ENCODE data around the gene ACADS. TPM values are rescaled to one million over a fixed set of nuclear protein-coding genes. Genes with fewer than 3 reads are reported as not detected.

The ACADS gene
- total and polyA plus RNA-seq, 2 of the 8 experiments (the other 6 are each of a cell fraction or from before 2014, with no cell fraction given) = 4.9 to 7.5 TPM

GRCh38 chr12:120712610-120713009 lies 13.0 kb upstream of the ACADS start:
- H4K8ac ChIP-seq (ENCODE audit: extremely low read depth, insufficient read depth, low read length) = no peak overlapping the region
- 89% methylated on average over 6 of the region's 6 CpGs; no CpG with 5 or more reads in 1 of the 2 experiments for WGBS, 2 experiments (ENCODE audit: extremely low coverage in 1 of 2, insufficient coverage in 1 of 2, insufficient read length in 1 of 2, insufficient replicate concordance in 2 of 2, low coverage in 1 of 2, low lambda C conversion rate in 2 of 2, missing lambda C conversion rate in 1 of 2)
- H3K27ac ChIP-seq (ENCODE audit: low read depth, low read length) = no peak overlapping the region
- no peak overlapping the region for H4K5ac ChIP-seq (ENCODE audit: insufficient read length, low read depth, low read length)
- no peaks in the 10 kb centered on the region for H3K9me3 ChIP-seq (ENCODE audit: insufficient read depth in 2 of 2, low read depth in 1 of 2, low read length in 1 of 2)
- CTCF ChIA-PET (ENCODE audit: partially characterized antibody) = interaction anchor here (1.0 to 5.4 kb wide), 4 partner anchors 65 to 260 kb away, joined by 3 to 56 read pairs (median 5); partner anchors contain the start of gene POP5
- peaks cover 0 to 28% of the 10 kb centered on the region in 2 experiments; a peak in 2 of 4 replicates for H3K79me2 ChIP-seq (ENCODE audit: control insufficient read depth in 1 of 2, insufficient read depth in 2 of 2, low read length in 2 of 2)
- no peak overlapping the region for H3K18ac ChIP-seq (ENCODE audit: extremely low read depth, low read length)
- no peak overlapping the region for H3K9ac ChIP-seq (replicated peaks in 1 of 4; ENCODE audit: extremely low read depth in 1 of 4, low read depth in 3 of 4, low read length in 3 of 4)
- peaks cover 5 to 13% (median 9%) of the 10 kb centered on the region in 4 experiments; a peak in 6 of 7 replicates for H3K4me1 ChIP-seq (replicated peaks in 1 of 4; ENCODE audit: control insufficient read depth in 3 of 4, insufficient read depth in 4 of 4, low read length in 3 of 4)
- H3K4me3 ChIP-seq (ENCODE audit: extremely low read depth in 1 of 4, insufficient read depth in 2 of 4, low read depth in 3 of 4, low read length in 4 of 4) = no peak overlapping the region
- no peak overlapping the region for H3K14ac ChIP-seq (ENCODE audit: insufficient read length)
- no peak overlapping the region for H2BK20ac ChIP-seq (ENCODE audit: low read length)
- peaks cover 13% of the 10 kb centered on the region for H3K79me1 ChIP-seq (ENCODE audit: low read depth, low read length)
- no peak overlapping the region for H2BK15ac ChIP-seq (ENCODE audit: low read length)
- no peak overlapping the region for H3K4me2 ChIP-seq (ENCODE audit: insufficient read depth in 1 of 2, low read depth in 2 of 2, low read length in 2 of 2)
- H3K23ac ChIP-seq (ENCODE audit: insufficient read length) = no peak overlapping the region
- peaks cover 2 to 6% of the 10 kb centered on the region in 2 experiments for H4K20me1 ChIP-seq (replicated peaks in 1 of 2; ENCODE audit: control insufficient read depth in 1 of 2, insufficient read depth in 2 of 2, low read length in 2 of 2)
- H2AK5ac ChIP-seq (ENCODE audit: low read depth, low read length) = no peak overlapping the region
- no peak overlapping the region for H2AFZ ChIP-seq (ENCODE audit: low read length)
- no peak for DNase-seq (ENCODE audit: low read depth in 1 of 2, low spot score in 2 of 2)
- H4K91ac ChIP-seq (replicated peaks; ENCODE audit: insufficient read length, low read length) = no peak overlapping the region
- H2BK120ac ChIP-seq (replicated peaks; ENCODE audit: low read depth, low read length) = no peak overlapping the region
- H3K4ac ChIP-seq (replicated peaks; ENCODE audit: insufficient read length, low read depth, low read length) = no peak overlapping the region
- H3K27me3 ChIP-seq (replicated peaks in 1 of 4; ENCODE audit: control insufficient read depth in 3 of 4, extremely low read depth in 1 of 4, insufficient read depth in 3 of 4, low read length in 3 of 4) = no peaks in the 10 kb centered on the region
- H3K56ac ChIP-seq (replicated peaks; ENCODE audit: insufficient read length, low read depth, low read length) = no peak overlapping the region
- no peak overlapping the region for H2BK5ac ChIP-seq (ENCODE audit: low read depth, low read length)
- H3K36me3 ChIP-seq (ENCODE audit: control insufficient read depth in 2 of 4, insufficient read depth in 4 of 4, low read length in 3 of 4) = peaks cover 16 to 43% (median 30%) of the 10 kb centered on the region in 4 experiments
- no peak overlapping the region for H2BK12ac ChIP-seq (ENCODE audit: low read depth, low read length)
- peaks cover 5% of the 10 kb centered on the region; the same call in 1 of the 2 replicates for H3K23me2 ChIP-seq (ENCODE audit: low read depth, low read length)
- POLR2A ChIA-PET (ENCODE audit: partially characterized antibody) = interaction anchor here (1.2 to 5.4 kb wide), 4 partner anchors 13 to 132 kb away, joined by 3 to 42 read pairs (median 6); partner anchors contain the start of genes ACADS and MLEC
- FAIRE-seq = no peak
